HepG2 (cell line): ENCODE data around the gene EEF1AKMT3. TPM values are rescaled to one million over a fixed set of nuclear protein-coding genes. Genes with fewer than 3 reads are reported as not detected.

Experiments
- ARID4A ChIP-seq: sonication (generic); formaldehyde crosslinking; IDR thresholded peaks from 2 replicates; pipeline ENCODE4 v1.5.0; 2020; ENCODE audit warnings: mild to moderate bottlenecking, missing genetic modification reagents, borderline replicate concordance
- ATAD3A ChIP-seq: sonication (generic); formaldehyde crosslinking; IDR thresholded peaks from 2 replicates; pipeline ENCODE4 v1.4.0; 2020; ENCODE audit warnings: missing genetic modification reagents
- CHD4 ChIP-seq: fragments of 200-600 bp; sonication (generic); IDR thresholded peaks from 2 replicates; pipeline ENCODE4 v1.7.0; 2017; ENCODE audit warnings: mild to moderate bottlenecking, low read length, borderline replicate concordance
- ERF ChIP-seq: IDR thresholded peaks from 2 replicates; pipeline ENCODE4 v1.6.1; 2018; ENCODE audit warnings: missing biosample characterization, missing genetic modification reagents
- FOXJ3 ChIP-seq: sonication (generic); formaldehyde crosslinking; IDR thresholded peaks from 2 replicates; pipeline ENCODE4 v1.4.0; 2020; ENCODE audit warnings: missing genetic modification reagents, mild to moderate bottlenecking, borderline replicate concordance
- FOXK2 ChIP-seq: fragments of 450-650 bp; IDR thresholded peaks from 2 replicates; pipeline ENCODE4 v1.6.1; 2016
- FOXO4 ChIP-seq: sonication (generic); formaldehyde crosslinking; conservative IDR thresholded peaks from 2 replicates; pipeline ENCODE4 v1.8.1; 2023; ENCODE audit warnings: missing genetic modification reagents
- KDM5B ChIP-seq: sonication (generic); formaldehyde crosslinking; IDR thresholded peaks from 2 replicates; pipeline ENCODE4 v1.4.0; 2020; ENCODE audit warnings: missing genetic modification reagents, mild to moderate bottlenecking, borderline replicate concordance
- MED8 ChIP-seq: sonication (generic); formaldehyde crosslinking; IDR thresholded peaks from 2 replicates; pipeline ENCODE4 v1.8.1; 2023; ENCODE audit warnings: mild to moderate bottlenecking, missing genetic modification reagents; ENCODE audit not compliant: insufficient replicate concordance
- POGZ ChIP-seq: sonication (generic); formaldehyde crosslinking; IDR thresholded peaks from 2 replicates; pipeline ENCODE4 v1.4.0; 2020; ENCODE audit warnings: mild to moderate bottlenecking, missing genetic modification reagents
- SETDB1 ChIP-seq: sonication (generic); formaldehyde crosslinking; IDR thresholded peaks from 2 replicates; pipeline ENCODE4 v1.5.1; 2020; ENCODE audit warnings: missing genetic modification reagents, mild to moderate bottlenecking, borderline replicate concordance
- SMARCE1 ChIP-seq: fragments of 450-650 bp; IDR thresholded peaks from 2 replicates; pipeline ENCODE4 v1.6.1; 2017; ENCODE audit warnings: borderline replicate concordance
- ZBTB20 ChIP-seq: sonication (generic); formaldehyde crosslinking; IDR thresholded peaks from 2 replicates; pipeline ENCODE4 v1.8.1; 2023; ENCODE audit warnings: missing genetic modification reagents, low read depth, mild to moderate bottlenecking, borderline replicate concordance
- ZBTB7B ChIP-seq: sonication (generic); formaldehyde crosslinking; IDR thresholded peaks from 2 replicates; pipeline ENCODE4 v1.4.0; 2020; ENCODE audit warnings: missing genetic modification reagents
- ZNF296 ChIP-seq: sonication (generic); formaldehyde crosslinking; conservative IDR thresholded peaks from 2 replicates; pipeline ENCODE4 v1.5.0; 2020; ENCODE audit warnings: mild to moderate bottlenecking, missing genetic modification reagents
- ZNF432 ChIP-seq: sonication (generic); formaldehyde crosslinking; IDR thresholded peaks from 2 replicates; pipeline ENCODE4 v1.5.0; 2020; ENCODE audit warnings: missing genetic modification reagents, mild to moderate bottlenecking, borderline replicate concordance
- ZNF446 ChIP-seq: sonication (generic); formaldehyde crosslinking; IDR thresholded peaks from 2 replicates; pipeline ENCODE4 v1.5.0; 2020; ENCODE audit warnings: mild to moderate bottlenecking, missing genetic modification reagents
- ZNF788 ChIP-seq: sonication (generic); formaldehyde crosslinking; IDR thresholded peaks from 2 replicates; pipeline ENCODE4 v1.5.0; 2020; ENCODE audit warnings: mild to moderate bottlenecking, missing genetic modification reagents, borderline replicate concordance
- polyA plus RNA-seq, 8 experiments: library from polyadenylated mRNA; depleted of rRNA in 3 of 8; stranded (reverse) in 7 of 8; unstranded in 1 of 8; fragments of >200 nt; fragmentation: Illumina TruSeq in 4 of 8; extraction: Trizol in 4 of 8; gene quantifications; 2 replicates each; pipeline versions ENCODE4 v1.2.1 to v1.2.3, GENCODE V29; 2011 to 2016; ENCODE audit warnings: low read depth in 4 of 8, missing spikeins in 1 of 8, mixed read lengths in 1 of 8; ENCODE audit not compliant: insufficient read depth in 1 of 8
- total RNA-seq, 5 experiments: library from RNA; depleted of rRNA; stranded (reverse); fragments of >200 nt; fragmentation: Illumina TruSeq; extraction: Trizol; gene quantifications; 2 replicates each; pipeline ENCODE4 v1.2.3, GENCODE V29; 2016; ENCODE audit warnings: low read depth in 1 of 5
- TF ChIP-seq, protein P1 (sequence below): sonication (generic); formaldehyde crosslinking; IDR thresholded peaks from 2 replicates; pipeline ENCODE4 v1.4.0; 2020; ENCODE audit warnings: missing genetic modification reagents
- TF ChIP-seq, protein P2 (sequence below): sonication (generic); formaldehyde crosslinking; IDR thresholded peaks from 2 replicates; pipeline ENCODE4 v1.5.0; 2020; ENCODE audit warnings: mild to moderate bottlenecking, missing genetic modification reagents, moderate library complexity

EEF1AKMT3 gene
- total and polyA plus RNA-seq, 2 of the 13 experiments (the other 11 are each of a cell fraction or from before 2014, with no cell fraction given): 4.7 to 11.4 TPM

GRCh38 chr12:57765003-57765697 is 7.3 kb upstream of the EEF1AKMT3 start (continued):
- TF ChIP-seq ARID4A (CRISPR knock-in tag) (peak; percentile 40; the same call in 1 of the 2 replicates), ZBTB20 (peak; percentile 78; the same call in 1 of the 2 replicates), ZNF446 (no peak), FOXO4 (CRISPR knock-in tag) (no peak), ZNF432 (CRISPR knock-in tag) (no peak), MED8 (no peak), KDM5B (CRISPR knock-in tag) (peak; percentile 40; the same call in 1 of the 2 replicates), CHD4 (no peak), SMARCE1 (no peak), POGZ (peak; percentile 34; the same call in 1 of the 2 replicates), ZBTB7B (CRISPR knock-in tag) (peak; percentile 60; the same call in 1 of the 2 replicates), FOXJ3 (no peak), FOXK2 (no peak), ERF (CRISPR knock-in tag) (no peak), ZNF296 (CRISPR knock-in tag) (no peak), SETDB1 (no peak), ATAD3A (CRISPR knock-in tag) (no peak), ZNF788 (CRISPR knock-in tag) (no peak)
- TF ChIP-seq, protein P1, sequence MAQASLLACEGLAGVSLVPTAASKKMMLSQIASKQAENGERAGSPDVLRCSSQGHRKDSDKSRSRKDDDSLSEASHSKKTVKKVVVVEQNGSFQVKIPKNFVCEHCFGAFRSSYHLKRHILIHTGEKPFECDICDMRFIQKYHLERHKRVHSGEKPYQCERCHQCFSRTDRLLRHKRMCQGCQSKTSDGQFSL: no peak; the same call in 1 of the 2 replicates
- TF ChIP-seq, protein P2, sequence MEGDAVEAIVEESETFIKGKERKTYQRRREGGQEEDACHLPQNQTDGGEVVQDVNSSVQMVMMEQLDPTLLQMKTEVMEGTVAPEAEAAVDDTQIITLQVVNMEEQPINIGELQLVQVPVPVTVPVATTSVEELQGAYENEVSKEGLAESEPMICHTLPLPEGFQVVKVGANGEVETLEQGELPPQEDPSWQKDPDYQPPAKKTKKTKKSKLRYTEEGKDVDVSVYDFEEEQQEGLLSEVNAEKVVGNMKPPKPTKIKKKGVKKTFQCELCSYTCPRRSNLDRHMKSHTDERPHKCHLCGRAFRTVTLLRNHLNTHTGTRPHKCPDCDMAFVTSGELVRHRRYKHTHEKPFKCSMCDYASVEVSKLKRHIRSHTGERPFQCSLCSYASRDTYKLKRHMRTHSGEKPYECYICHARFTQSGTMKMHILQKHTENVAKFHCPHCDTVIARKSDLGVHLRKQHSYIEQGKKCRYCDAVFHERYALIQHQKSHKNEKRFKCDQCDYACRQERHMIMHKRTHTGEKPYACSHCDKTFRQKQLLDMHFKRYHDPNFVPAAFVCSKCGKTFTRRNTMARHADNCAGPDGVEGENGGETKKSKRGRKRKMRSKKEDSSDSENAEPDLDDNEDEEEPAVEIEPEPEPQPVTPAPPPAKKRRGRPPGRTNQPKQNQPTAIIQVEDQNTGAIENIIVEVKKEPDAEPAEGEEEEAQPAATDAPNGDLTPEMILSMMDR (CRISPR knock-in tag): peak; percentile 78
